Activated CD8-positive, alpha-beta memory T cell treated with anti-CD3 and anti-CD28 coated beads, Interleukin-2, amount 50 U/mL, for 24 hours (primary cell): ENCODE results near the gene DAD1.
"Not testable (repeated sequence)": the region's sequence is repeated elsewhere in the genome, so short reads cannot be mapped to it uniquely, and the experiment has no call there.

Experiments used
- DNase-seq: peaks from one replicate; pipeline ENCODE4 v3.0.0-alpha.2; 2020; ENCODE audit errors: extremely low read depth

Gene DAD1

GRCh38 chr14:22552001-22552826, 36.8 kb downstream of the DAD1 start:
- no peak for DNase-seq

- DNase-seq = no peak
Observed at GRCh38 chr14:22551605-22551997, 37.4 kb downstream of the DAD1 start.

- no peak for DNase-seq
Observed at GRCh38 chr14:22549981-22550673, 38.9 kb downstream of the DAD1 start.

GRCh38 chr14:22549324-22549962, 39.6 kb downstream of the DAD1 start:
- no peak for DNase-seq

- no peak for DNase-seq
Observed at GRCh38 chr14:22547948-22548750, 40.9 kb downstream of the DAD1 start.

- no peak for DNase-seq
Observed at GRCh38 chr14:22547313-22547947, 41.6 kb downstream of the DAD1 start.

- DNase-seq = no peak
Observed at GRCh38 chr14:22546722-22547071, 42.3 kb downstream of the DAD1 start.

GRCh38 chr14:22545842-22546721, 42.9 kb downstream of the DAD1 start:
- DNase-seq = no peak

- DNase-seq = no peak
Observed at GRCh38 chr14:22544881-22545420, 44.1 kb downstream of the DAD1 start.

GRCh38 chr14:22544406-22544805, 44.6 kb downstream of the DAD1 start:
- DNase-seq = no peak

- DNase-seq = not testable (repeated sequence)
Observed at GRCh38 chr14:22543570-22544357, 45.3 kb downstream of the DAD1 start.

- DNase-seq = no peak
Observed at GRCh38 chr14:22542360-22542759, 46.7 kb downstream of the DAD1 start.

- no peak for DNase-seq
Observed at GRCh38 chr14:22541721-22542120, 47.3 kb downstream of the DAD1 start.

GRCh38 chr14:22540811-22541360, 48.1 kb downstream of the DAD1 start:
- DNase-seq = no peak

- DNase-seq = no peak
Observed at GRCh38 chr14:22540293-22540692, 48.7 kb downstream of the DAD1 start.

GRCh38 chr14:22539831-22540230, 49.2 kb downstream of the DAD1 start:
- DNase-seq = no peak

GRCh38 chr14:22538671-22539228, 50.3 kb downstream of the DAD1 start:
- DNase-seq = no peak

- DNase-seq = no peak
Observed at GRCh38 chr14:22537436-22538310, 51.4 kb downstream of the DAD1 start.
